NCI-H526 treated with DMSO at 0.1 percent for 48 hours (cell line): ENCODE data around the gene IRAK2.
"Not testable (repeated sequence)": the region's sequence is repeated elsewhere in the genome, so short reads cannot be mapped to it uniquely, and the experiment has no call there.

ENCODE experiments used
- DNase-seq: peaks from one replicate; lab custom pipeline; 2025; lab: John Stamatoyannopoulos, UW

Gene IRAK2

GRCh38 chr3:10164546-10165393 lies at the start of gene IRAK2:
Gene IRAK2, plus strand, starts transcription at chr3:10164919. Its CDS starts 36 bp downstream, at chr3:10164955.
- DNase-seq: no peak

GRCh38 chr3:10115326-10116137 lies 49.2 kb upstream of the IRAK2 start, which contains the start of gene BRK1:
Gene BRK1, plus strand, starts transcription at chr3:10115675. Its CDS starts 27 bp downstream, at chr3:10115702.
- DNase-seq: peak; percentile 89

DNA sequence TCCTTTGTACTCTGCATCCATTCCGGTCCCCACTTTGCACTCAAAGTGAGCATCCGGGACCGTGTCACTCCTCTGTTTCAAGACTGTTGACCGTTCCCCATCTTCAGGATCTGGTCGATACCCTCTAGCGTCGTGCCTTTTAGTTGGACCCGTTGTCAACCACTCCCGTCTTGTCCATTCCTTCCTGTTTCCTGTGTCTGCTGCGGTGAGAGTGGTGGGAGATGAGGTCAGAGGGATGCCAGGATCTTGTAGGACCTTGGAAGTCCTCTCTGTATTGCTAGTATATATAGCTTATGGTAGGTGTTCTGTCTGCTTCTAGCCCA lies 48.6 kb upstream of the IRAK2 start:
- DNase-seq: no peak

- DNase-seq: no peak
These were observed 47.8 kb upstream of the IRAK2 start for GRCh38 chr3:10116928-10117327.

DNA sequence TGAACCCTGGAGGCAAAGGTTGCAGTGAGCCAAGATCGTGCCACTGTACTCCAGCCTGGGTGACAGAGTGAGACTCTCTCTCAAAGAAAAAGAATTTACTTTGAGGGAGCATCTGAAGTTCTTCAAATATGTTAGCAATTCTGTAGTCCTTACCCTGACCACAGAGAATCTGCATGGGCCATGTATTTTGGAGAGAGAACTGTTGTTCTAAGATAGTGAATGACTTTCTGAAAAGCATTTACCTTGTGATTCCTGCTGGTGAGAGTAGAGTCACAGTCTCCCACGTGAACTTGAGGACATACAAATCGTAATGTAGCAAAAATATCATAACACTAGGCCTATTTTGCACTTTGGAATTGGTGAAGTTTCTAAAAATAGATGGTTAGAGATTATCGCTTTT lies 45.3 kb upstream of the IRAK2 start:
- DNase-seq: no peak

GRCh38 chr3:10121064-10121463 lies 43.7 kb upstream of the IRAK2 start:
- DNase-seq: no peak

DNA sequence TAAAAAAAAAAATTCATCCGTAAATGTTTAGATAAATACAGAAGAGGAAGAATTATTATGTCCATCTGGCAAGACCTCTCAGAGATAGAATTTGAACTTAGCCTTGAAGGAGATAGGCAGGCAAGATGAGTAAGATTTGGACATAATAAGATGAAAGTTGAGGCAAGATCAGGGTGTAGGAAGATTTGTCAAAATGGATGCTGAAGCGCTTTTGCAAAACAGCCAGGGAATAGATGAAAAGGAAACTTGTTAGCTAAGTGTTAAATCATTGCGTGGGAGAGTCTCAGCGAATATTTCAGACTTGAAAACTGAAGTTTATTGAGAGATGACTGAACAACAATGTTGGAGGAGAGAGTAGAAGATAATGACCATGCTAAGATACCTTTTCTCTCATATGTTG lies 42.0 kb upstream of the IRAK2 start:
- no peak for DNase-seq

DNA sequence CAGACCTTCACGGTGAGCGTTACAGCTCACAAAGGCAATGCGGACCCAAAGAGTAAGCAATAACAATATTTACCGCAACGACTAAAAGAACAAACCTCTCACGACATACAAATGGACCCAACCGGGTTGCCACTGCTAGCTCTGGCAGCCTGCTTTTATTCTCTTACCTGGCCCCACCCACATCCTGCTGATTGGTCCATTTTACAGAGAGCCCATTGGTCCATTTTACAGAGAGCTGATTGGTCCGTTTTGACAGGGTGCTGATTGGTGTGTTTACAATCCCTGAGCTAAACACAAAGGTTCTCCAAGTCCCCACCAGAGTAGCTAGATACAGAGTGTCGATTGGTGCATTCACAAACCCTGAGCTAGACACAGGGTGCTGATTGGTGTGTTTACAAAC lies 28.8 kb upstream of the IRAK2 start:
- DNase-seq: not testable (repeated sequence)

DNA sequence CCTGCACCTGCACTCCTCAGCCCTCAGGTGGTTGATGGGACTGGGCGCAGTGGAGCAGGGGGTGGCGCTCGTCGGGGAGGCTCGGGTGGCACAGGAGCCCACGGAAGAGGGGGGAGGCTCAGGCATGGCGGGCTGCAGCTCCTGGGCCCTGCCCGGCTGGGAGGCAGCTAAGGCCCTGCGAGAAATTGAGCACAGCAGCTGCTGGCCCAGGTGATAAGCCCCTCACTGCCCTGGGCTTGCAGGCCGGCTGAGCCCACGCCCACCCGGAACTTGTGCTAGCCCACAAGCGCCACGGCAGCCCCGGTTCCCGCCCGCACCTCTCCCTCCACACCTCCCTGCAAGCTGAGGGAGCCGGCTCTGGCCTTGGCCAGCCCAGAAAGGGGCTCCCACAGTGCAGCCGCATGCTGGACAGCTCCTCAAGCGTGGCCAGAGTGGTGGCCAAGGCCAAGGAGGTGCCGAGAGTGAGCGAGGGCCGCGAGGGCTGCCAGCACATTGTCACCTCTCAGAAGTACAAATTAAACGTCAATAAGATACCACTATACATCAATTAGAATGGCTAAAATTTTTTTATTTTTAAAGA lies 28.2 kb upstream of the IRAK2 start:
- no peak for DNase-seq

DNA sequence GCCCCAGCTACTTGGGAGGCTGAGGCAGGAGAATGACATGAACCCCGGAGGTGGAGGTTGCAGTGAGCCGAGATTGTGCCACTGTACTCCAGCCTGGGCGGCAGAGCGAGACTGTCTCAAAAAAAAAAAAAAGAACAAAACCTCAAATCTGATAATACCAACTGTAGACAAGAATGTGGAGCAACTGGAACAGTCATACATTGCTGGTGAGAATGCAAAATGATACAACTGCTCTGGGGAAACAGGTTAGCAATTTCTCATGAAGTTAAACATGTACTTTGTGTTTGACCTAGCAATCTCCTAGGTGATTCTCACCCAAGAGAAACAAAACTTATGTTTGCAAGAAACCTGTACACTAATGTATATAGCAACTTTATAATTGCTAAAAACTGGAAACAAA lies 27.5 kb upstream of the IRAK2 start:
- DNase-seq: no peak

- no peak for DNase-seq
These were observed 23.6 kb upstream of the IRAK2 start for GRCh38 chr3:10140996-10141546.

GRCh38 chr3:10142707-10143560 lies 21.8 kb upstream of the IRAK2 start:
- DNase-seq: peak; percentile 15

DNA sequence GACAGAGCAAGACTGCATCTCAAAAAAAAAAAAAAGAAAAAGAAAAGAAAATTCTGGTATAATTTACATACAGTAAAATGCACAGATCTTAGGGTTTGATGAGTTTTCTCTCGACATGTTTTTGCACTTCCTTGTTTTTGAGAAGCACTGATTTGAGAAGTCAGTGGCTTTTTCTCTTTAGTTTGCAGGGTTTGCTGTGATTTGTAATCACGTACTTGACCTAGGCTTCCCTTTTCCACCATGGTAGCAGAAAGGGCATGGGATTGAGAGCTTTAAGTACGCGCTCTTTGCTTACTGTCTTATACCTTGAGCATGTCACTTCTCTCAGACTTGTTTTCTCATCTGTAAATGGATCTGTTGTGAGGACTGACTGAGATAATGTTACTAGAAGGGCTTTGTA lies 19.0 kb upstream of the IRAK2 start:
- no peak for DNase-seq

- no peak for DNase-seq
These were observed 15.5 kb upstream of the IRAK2 start for GRCh38 chr3:10149226-10149625.

GRCh38 chr3:10150987-10151386 lies 13.7 kb upstream of the IRAK2 start:
- DNase-seq: no peak

- no peak for DNase-seq
These were observed 10.2 kb upstream of the IRAK2 start for GRCh38 chr3:10154335-10155122.

- no peak for DNase-seq
These were observed 9.6 kb upstream of the IRAK2 start for GRCh38 chr3:10155123-10155472.

- DNase-seq: no peak
These were observed 9.1 kb upstream of the IRAK2 start for GRCh38 chr3:10155658-10156057.

GRCh38 chr3:10157031-10157430 lies 7.7 kb upstream of the IRAK2 start:
- no peak for DNase-seq

DNA sequence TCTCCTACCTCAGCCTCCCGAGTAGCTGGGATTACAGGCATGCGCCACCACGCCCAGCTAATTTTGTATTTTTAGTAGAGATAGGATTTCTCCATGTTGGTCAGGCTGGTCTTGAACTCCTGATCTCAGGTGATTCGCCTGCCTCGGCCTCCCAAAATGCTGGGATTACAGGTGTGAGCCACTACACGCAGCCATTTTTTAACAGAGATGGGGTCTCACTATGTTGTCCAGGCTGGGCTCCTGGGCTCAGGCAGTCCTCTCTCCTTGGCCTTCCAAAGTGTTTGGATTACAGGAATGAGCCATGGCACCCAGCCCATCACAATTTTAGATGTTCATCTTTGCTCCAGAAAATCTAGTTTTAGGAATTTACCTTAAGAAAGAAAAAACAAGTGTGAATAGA lies 6.2 kb upstream of the IRAK2 start:
- not testable (repeated sequence) for DNase-seq

- DNase-seq: no peak
These were observed 4.4 kb upstream of the IRAK2 start for GRCh38 chr3:10160346-10160745.
